Suprapubic skin (tissue), 4 donors: ENCODE data around the gene ADAD1. TPM values are rescaled to one million over a fixed set of nuclear protein-coding genes. Genes with fewer than 3 reads are reported as not detected.

ENCODE experiments used
- DNase-seq, 2 donors: peaks; one replicate each; pipeline ENCODE4 v3.0.0-alpha.2; 2019; ENCODE audit warnings: low spot score in 2 of 2
- H3K27ac ChIP-seq: fragments of 200-600 bp; sonication (generic); one replicate; pipeline ENCODE4 v1.5.1; 2019
- H3K27me3 ChIP-seq: fragments of 200-600 bp; sonication (generic); one replicate; pipeline ENCODE4 v1.5.1; 2019
- H3K36me3 ChIP-seq: fragments of 200-600 bp; sonication (generic); one replicate; pipeline ENCODE4 v1.5.1; 2019
- H3K4me1 ChIP-seq: fragments of 200-600 bp; sonication (generic); one replicate; pipeline ENCODE4 v1.5.1; 2019
- H3K4me3 ChIP-seq: fragments of 200-600 bp; sonication (generic); one replicate; pipeline ENCODE4 v1.5.1; 2019; ENCODE audit warnings: mild to moderate bottlenecking
- H3K9me3 ChIP-seq: fragments of 200-600 bp; sonication (generic); one replicate; pipeline ENCODE4 v1.5.1; 2019
- CTCF ChIP-seq, 2 donors: fragments of 200-600 bp in 1 of 2; fragments of 450-650 bp in 1 of 2; sonication (generic) in 1 of 2; IDR thresholded peaks; one replicate each; pipeline ENCODE4 v1.5.1; 2016 to 2019; ENCODE audit warnings: antibody characterized with exemption in 2 of 2, mild to moderate bottlenecking in 1 of 2, moderate library complexity in 1 of 2
- EP300 ChIP-seq: sonication (generic); formaldehyde crosslinking; IDR thresholded peaks from one replicate; pipeline ENCODE4 v1.6.1; 2017; ENCODE audit warnings: antibody characterized with exemption
- POLR2A ChIP-seq, 2 donors: fragments of 450-650 bp; IDR thresholded peaks; one replicate each; pipeline ENCODE4 v1.6.1; 2017; ENCODE audit warnings: antibody characterized with exemption in 2 of 2, mild to moderate bottlenecking in 2 of 2, moderate library complexity in 2 of 2
- POLR2AphosphoS5 ChIP-seq, 3 donors: sonication (generic); formaldehyde crosslinking; IDR thresholded peaks; one replicate each; pipeline ENCODE4 v1.6.1; 2017; ENCODE audit warnings: antibody characterized with exemption in 3 of 3
- WGBS: methylation state at CpG from one replicate; pipeline ENCODE4 v1.1.5; 2018; 5-methylcytosine and 5-hydroxymethylcytosine counted together
- total RNA-seq, 4 donors: library from RNA; depleted of rRNA; stranded (reverse); fragments of >200 nt; gene quantifications; one replicate each; pipeline ENCODE4 v1.1.0, GENCODE V29; 2016

Gene ADAD1
- total RNA-seq, 4 donors from 2014 or later = not detected

DNA sequence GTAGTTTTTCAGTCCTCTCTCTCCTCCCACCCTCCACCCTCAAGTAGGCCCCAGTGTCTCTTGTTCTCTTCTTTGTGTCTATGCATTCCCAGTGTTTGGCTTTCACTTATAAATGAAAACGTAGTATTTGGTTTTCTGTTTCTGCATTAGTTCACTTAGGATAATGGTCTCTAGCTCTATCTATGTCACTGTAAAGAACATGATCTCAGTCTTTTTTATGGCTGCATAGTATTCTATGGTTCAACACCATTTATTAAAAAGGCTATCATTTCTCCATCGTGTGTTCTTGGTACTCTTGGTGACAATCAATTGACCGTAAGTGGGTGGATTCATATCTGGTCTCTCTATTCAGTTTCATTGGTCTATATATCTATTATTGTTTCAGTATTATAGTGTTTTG, 96.4 kb downstream of the ADAD1 start:
- Histone ChIP-seq H3K36me3 (no peaks in the 10 kb centered on the region), H3K27ac (no peak overlapping the region), H3K9me3 (no peaks in the 10 kb centered on the region), H3K4me3 (no peak overlapping the region), H3K27me3 (no peaks in the 10 kb centered on the region), H3K4me1 (no peaks in the 10 kb centered on the region)
- WGBS = 89% methylated on average over 3 of the region's 3 CpGs
- DNase-seq = no peak
- TF ChIP-seq POLR2AphosphoS5 (IDR thresholded peaks at IDR 0.05) (no peak), CTCF (IDR thresholded peaks at IDR 0.05) (no peak), EP300 (no peak), POLR2A (IDR thresholded peaks at IDR 0.05) (no peak)

- Histone ChIP-seq H3K9me3 (no peaks in the 10 kb centered on the region), H3K4me3 (no peak overlapping the region), H3K36me3 (no peaks in the 10 kb centered on the region), H3K27me3 (no peaks in the 10 kb centered on the region), H3K27ac (no peak overlapping the region), H3K4me1 (no peaks in the 10 kb centered on the region)
- no peak for DNase-seq
- 59% methylated on average over 1 of the region's 1 CpG for WGBS
- TF ChIP-seq POLR2AphosphoS5 (IDR thresholded peaks at IDR 0.05) = no peak
- TF ChIP-seq POLR2A (IDR thresholded peaks at IDR 0.05) = no peak
- TF ChIP-seq EP300 = no peak
- no peak for TF ChIP-seq CTCF (IDR thresholded peaks at IDR 0.05)
These were observed 97.3 kb downstream of the ADAD1 start for GRCh38 chr4:122476126-122476525.

DNA sequence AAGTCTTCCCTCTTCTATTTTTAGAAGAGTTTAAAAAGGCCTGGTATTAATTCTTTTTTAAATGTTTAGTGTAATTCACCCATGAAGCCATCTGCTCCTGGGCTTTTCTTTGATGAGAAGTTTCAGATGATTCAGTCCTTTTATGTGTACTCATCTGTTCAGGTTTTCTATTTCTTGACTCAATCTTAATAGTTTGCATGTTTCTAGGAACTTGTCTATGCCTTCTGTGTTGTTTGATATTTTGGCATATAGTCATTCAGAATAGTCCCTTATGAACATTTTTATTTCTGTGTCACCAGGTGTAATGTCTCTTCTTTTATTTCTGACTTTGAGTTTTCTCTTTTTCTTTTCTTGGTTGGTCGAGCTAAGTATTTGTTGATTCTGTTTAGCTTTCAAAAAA, 97.9 kb downstream of the ADAD1 start:
- Histone ChIP-seq H3K27me3 (no peaks in the 10 kb centered on the region), H3K9me3 (no peaks in the 10 kb centered on the region), H3K36me3 (no peaks in the 10 kb centered on the region), H3K4me1 (no peaks in the 10 kb centered on the region), H3K27ac (no peak overlapping the region), H3K4me3 (no peak overlapping the region)
- TF ChIP-seq EP300 = no peak
- no peak for TF ChIP-seq CTCF (IDR thresholded peaks at IDR 0.05)
- TF ChIP-seq POLR2A (IDR thresholded peaks at IDR 0.05) = no peak
- no peak for TF ChIP-seq POLR2AphosphoS5 (IDR thresholded peaks at IDR 0.05)
- no peak for DNase-seq
- 78% methylated on average over 1 of the region's 1 CpG for WGBS

Other genes with a start within 250 kb of the ADAD1 start
- gene BLTP1, start 226.7 kb upstream of the ADAD1 start, total RNA-seq = 100 to 1,000 TPM in 1 of 4 donors, 10 to 100 TPM in 3; 58.7 to 167 (median 82.8) TPM
- gene IL2, start 77.7 kb downstream of the ADAD1 start, total RNA-seq = not detected
- gene IL21, start 242.1 kb downstream of the ADAD1 start, total RNA-seq = not detected